Activated CD8-positive, alpha-beta T cell treated with anti-CD3 and anti-CD28 coated beads for 36 hours (primary cell): ENCODE data around the gene NR2F6. TPM values are rescaled to one million over a fixed set of nuclear protein-coding genes. Genes with fewer than 3 reads are reported as not detected.

Experiments used
- ATAC-seq: fragments of 200-7000 bp; cut with Tn5 transposase; one replicate; pipeline ENCODE4 v1.10.0; 2021; ENCODE audit warnings: mild to moderate bottlenecking, moderate library complexity
- CTCF ChIA-PET: fragments of 350-600 bp; sonication (Branson Sonifier 250); formaldehyde crosslinking; loops from one replicate; lab custom pipeline; 2021; ENCODE audit warnings: antibody characterized with exemption; lab: Charles Lee
- POLR2A ChIA-PET: fragments of 350-600 bp; sonication (Branson Sonifier 250); formaldehyde crosslinking; loops from one replicate; lab custom pipeline; 2021; ENCODE audit warnings: antibody characterized with exemption; lab: Charles Lee
- DNase-seq: peaks from one replicate; pipeline ENCODE4 v3.0.0-alpha.2; 2020
- H3K27ac Mint-ChIP-seq: one replicate; pipeline ENCODE4 v1.8.0; 2021; ENCODE audit warnings: mild to moderate bottlenecking, mixed read lengths
- H3K27me3 Mint-ChIP-seq: one replicate; pipeline ENCODE4 v1.8.0; 2021; ENCODE audit warnings: mixed read lengths
- H3K36me3 Mint-ChIP-seq: one replicate; pipeline ENCODE4 v1.8.0; 2021; ENCODE audit warnings: low read depth, mixed read lengths
- H3K4me1 Mint-ChIP-seq: one replicate; pipeline ENCODE4 v1.8.0; 2021; ENCODE audit warnings: low read depth, mixed read lengths
- H3K4me3 Mint-ChIP-seq: one replicate; pipeline ENCODE4 v1.8.0; 2021; ENCODE audit warnings: mild to moderate bottlenecking, moderate library complexity, mixed read lengths
- H3K9me3 Mint-ChIP-seq: one replicate; pipeline ENCODE4 v1.8.0; 2021; ENCODE audit warnings: mixed read lengths
- intact Hi-C: fragments of 100-400 bp; cut with micrococcal nuclease; formaldehyde crosslinking; loops from one replicate; pipeline ENCODE4 v1.10.0; 2022
- total RNA-seq, 2 experiments: library from RNA; stranded (reverse); gene quantifications; one replicate each; pipeline ENCODE4 v1.2.3, GENCODE V29; 2021
- TF ChIP-seq, protein P1 (sequence below): fragments of 200-600 bp; IDR thresholded peaks from one replicate; pipeline ENCODE4 v1.8.0; 2022; ENCODE audit warnings: antibody characterized with exemption, mild to moderate bottlenecking

NR2F6 gene
- total RNA-seq, 2 experiments from 2014 or later = 7.0 TPM

DNA sequence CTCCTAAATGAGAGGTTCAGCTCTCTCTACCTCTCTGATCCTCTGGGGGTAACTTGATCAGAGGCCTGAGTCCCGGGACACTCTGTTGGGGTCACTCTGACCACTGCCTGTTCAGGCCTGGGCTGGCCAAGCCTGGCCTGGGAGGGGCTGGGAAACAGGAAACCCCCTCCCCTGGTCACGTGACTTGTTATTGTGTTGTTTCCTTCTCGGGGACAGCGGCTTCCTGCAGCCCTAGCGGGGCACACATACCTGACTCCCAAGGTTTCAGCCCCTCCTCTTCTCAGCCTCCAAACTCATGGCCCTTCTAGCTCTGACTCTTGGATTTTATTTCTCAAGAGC lies 18.9 kb upstream of the NR2F6 start, which contains the start of gene USHBP1:
Gene USHBP1, minus strand, starts transcription at position 105 of the 339 bp plus-strand sequence. CDS start 446 bp downstream, outside the sequence.
- Mint-ChIP-seq H3K4me3 (no peak within 1 kb of the TSS), H3K27ac (peak within 1 kb of the TSS; percentile 6), H3K27me3 (no peaks in the 10 kb centered on the region), H3K9me3 (no peaks in the 10 kb centered on the region), H3K4me1 (peaks cover 21% of the 10 kb centered on the region), H3K36me3 (peaks cover 1% of the 10 kb centered on the region)
- no peak for ATAC-seq
- ChIA-PET CTCF (interaction anchor here (1.2 to 5.9 kb wide), 5 partner anchors 9 to 124 kb away, joined by 3 to 46 read pairs (median 3); partner anchors contain the start of gene ANKLE1), POLR2A (interaction anchor here (5.7 kb wide), 1 partner anchor 18 kb away, joined by 36 read pairs; the partner anchor contains the start of gene ANKLE1)
- TF ChIP-seq, protein P1, sequence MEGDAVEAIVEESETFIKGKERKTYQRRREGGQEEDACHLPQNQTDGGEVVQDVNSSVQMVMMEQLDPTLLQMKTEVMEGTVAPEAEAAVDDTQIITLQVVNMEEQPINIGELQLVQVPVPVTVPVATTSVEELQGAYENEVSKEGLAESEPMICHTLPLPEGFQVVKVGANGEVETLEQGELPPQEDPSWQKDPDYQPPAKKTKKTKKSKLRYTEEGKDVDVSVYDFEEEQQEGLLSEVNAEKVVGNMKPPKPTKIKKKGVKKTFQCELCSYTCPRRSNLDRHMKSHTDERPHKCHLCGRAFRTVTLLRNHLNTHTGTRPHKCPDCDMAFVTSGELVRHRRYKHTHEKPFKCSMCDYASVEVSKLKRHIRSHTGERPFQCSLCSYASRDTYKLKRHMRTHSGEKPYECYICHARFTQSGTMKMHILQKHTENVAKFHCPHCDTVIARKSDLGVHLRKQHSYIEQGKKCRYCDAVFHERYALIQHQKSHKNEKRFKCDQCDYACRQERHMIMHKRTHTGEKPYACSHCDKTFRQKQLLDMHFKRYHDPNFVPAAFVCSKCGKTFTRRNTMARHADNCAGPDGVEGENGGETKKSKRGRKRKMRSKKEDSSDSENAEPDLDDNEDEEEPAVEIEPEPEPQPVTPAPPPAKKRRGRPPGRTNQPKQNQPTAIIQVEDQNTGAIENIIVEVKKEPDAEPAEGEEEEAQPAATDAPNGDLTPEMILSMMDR = no peak
- DNase-seq = no peak
- intact Hi-C loops = no loop called here

DNA sequence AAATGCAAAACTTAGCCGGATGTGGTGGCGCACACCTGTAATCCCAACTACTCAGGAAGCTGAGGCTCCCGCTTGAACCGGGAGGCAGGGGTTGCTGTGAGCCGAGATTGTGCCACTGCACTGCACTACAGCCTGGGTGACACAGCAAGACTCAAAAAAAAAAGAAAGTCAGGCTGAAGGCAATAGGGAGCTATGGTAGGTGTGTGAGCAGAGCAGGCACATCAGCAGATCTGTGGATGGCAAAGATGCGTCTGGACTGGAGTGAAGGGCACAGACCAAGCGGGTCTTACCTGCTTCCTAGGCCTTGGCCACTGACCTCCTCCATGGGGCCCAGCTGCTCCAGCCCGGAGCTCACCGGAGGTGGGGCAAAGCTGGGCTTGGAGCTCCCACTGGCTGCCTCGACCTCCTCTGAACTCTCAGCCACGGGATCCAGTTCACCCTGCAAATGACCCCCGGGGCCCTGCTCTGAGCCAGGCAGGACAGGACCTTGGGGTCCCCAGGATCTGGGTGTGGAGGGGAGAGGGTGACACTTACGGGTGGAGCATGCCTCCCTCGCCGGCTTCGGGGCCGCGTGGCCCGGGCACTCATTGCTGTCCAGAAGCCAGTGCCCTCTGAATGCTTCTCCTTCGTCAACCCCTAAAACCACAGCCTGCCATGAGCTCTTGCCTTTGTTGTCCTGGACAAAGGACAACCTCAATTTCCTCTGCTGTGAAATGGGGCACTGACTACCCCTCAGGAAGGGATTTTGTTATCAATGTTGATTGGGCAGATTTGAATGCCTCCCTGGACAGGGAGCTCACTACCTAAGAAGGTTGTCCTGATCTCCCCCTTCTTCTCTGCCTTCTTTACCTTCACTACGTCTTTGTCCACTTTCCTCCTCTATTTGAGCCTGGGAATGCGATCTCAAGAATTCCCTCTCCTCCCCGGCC lies 18.3 kb upstream of the NR2F6 start:
- ChIA-PET CTCF (interaction anchor here (1.2 to 5.9 kb wide), 4 partner anchors 19 to 125 kb away, joined by 3 to 46 read pairs (median 3); partner anchors contain the start of gene ANKLE1), POLR2A (interaction anchor here (0.6 to 5.7 kb wide), 3 partner anchors 18 to 680 kb away, joined by 3 to 36 read pairs (median 6); partner anchors contain the start of gene ANKLE1)
- Mint-ChIP-seq H3K4me1 (peaks cover 21% of the 10 kb centered on the region), H3K27ac (peak overlapping the region; percentile 6), H3K36me3 (peaks cover 1% of the 10 kb centered on the region), H3K4me3 (no peak overlapping the region), H3K27me3 (no peaks in the 10 kb centered on the region), H3K9me3 (no peaks in the 10 kb centered on the region)
- intact Hi-C loops = no loop called here
- DNase-seq (no peak), ATAC-seq (no peak)
- TF ChIP-seq, protein P1 = no peak

DNA sequence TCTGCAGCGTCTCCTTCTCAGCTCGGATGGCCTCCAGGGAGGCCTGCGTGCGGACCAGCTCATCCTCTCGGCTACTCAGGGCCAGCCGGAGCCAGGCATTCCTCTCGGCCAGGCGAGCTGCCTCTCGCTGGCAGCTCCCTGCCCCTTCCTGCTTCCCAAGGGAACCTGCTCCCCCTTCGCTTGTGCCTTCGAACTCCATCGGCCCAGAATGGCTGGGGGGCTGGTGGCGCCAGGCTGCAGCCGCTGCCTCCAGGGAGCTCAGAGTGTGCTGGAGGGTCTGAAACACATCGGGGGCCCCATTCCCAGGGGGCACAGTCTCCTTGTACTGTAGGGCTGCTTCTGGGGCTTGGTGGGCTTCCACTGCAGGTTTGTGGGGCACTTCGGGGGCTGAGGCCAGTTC lies 16.8 kb upstream of the NR2F6 start:
- Mint-ChIP-seq H3K27ac (no peak overlapping the region), H3K9me3 (no peaks in the 10 kb centered on the region), H3K4me1 (peaks cover 15% of the 10 kb centered on the region), H3K36me3 (no peaks in the 10 kb centered on the region), H3K4me3 (no peak overlapping the region), H3K27me3 (no peaks in the 10 kb centered on the region)
- TF ChIP-seq, protein P1 = no peak
- CTCF ChIA-PET = interaction anchor here (1.1 to 1.2 kb wide), 2 partner anchors 13 to 43 kb away, joined by 3 to 5 read pairs; partner anchors contain the start of gene MRPL34
- ATAC-seq (no peak), DNase-seq (no peak)
- POLR2A ChIA-PET = interaction anchor here (0.9 to 1.0 kb wide), 2 partner anchors 19 to 126 kb away, joined by 3 read pairs; partner anchors contain the start of gene ANKLE1
- intact Hi-C loops = no loop called here

DNA sequence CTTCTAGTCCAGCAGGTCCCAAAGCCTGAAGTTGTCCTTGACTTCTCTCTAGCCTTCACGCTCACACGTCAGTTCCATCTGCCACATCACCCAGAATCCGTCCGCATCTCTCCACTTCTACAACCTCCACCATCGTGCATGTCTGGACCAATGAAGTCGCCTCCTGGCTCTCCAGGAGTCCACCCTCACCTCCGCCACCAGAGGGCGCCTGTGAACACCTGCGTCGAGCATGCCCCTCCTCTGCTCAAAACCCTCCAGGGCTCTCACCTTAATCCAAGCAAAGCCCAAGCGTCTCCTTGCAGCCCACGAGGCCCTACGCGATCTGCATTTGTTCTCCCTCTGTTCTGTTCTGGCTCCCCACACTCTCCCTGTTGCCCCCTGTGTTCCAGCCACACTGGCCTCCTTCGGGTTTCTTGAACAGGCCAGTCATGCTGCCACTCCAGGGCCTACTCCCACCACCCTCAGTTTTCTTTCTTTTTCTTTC lies 15.2 kb upstream of the NR2F6 start:
- Mint-ChIP-seq H3K4me3 (no peak overlapping the region), H3K36me3 (no peaks in the 10 kb centered on the region), H3K27me3 (no peaks in the 10 kb centered on the region), H3K9me3 (no peaks in the 10 kb centered on the region), H3K4me1 (peaks cover 8% of the 10 kb centered on the region), H3K27ac (no peak overlapping the region)
- intact Hi-C loops = no loop called here
- TF ChIP-seq, protein P1 = peak; percentile 84
- ChIA-PET POLR2A (interaction anchor here (0.6 to 3.0 kb wide), 2 partner anchors 21 to 194 kb away, joined by 3 to 9 read pairs; partner anchors contain the start of gene ANKLE1), CTCF (interaction anchor here (0.7 to 6.3 kb wide), 17 partner anchors 9 to 196 kb away, joined by 3 to 46 read pairs (median 5); partner anchors contain the start of genes ANKLE1 and USE1)
- peak; percentile 100 for ATAC-seq
- peak; percentile 94 for DNase-seq
